ENCODE data around the gene MYO3B.
"Not testable (repeated sequence)": the region's sequence is repeated elsewhere in the genome, so short reads cannot be mapped to it uniquely, and the experiment has no call there.

Gene MYO3B

GRCh38 chr2:170208967-170209366, 31.0 kb downstream of the MYO3B start:
- no peak for DNase-seq (ENCODE audit: low spot score)

GRCh38 chr2:170212625-170213280, 34.8 kb downstream of the MYO3B start:
- no peak for DNase-seq (ENCODE audit: low spot score)

GRCh38 chr2:170213281-170213625, 35.3 kb downstream of the MYO3B start:
- DNase-seq (ENCODE audit: low spot score) = not testable (repeated sequence)

- DNase-seq (ENCODE audit: low spot score) = no peak
These were observed 35.7 kb downstream of the MYO3B start for GRCh38 chr2:170213651-170214050.

- no peak for DNase-seq (ENCODE audit: low spot score)
These were observed 36.5 kb downstream of the MYO3B start for GRCh38 chr2:170214309-170214948.

- no peak for DNase-seq (ENCODE audit: low spot score)
These were observed 37.1 kb downstream of the MYO3B start for GRCh38 chr2:170215021-170215420.

GRCh38 chr2:170216428-170216827, 38.5 kb downstream of the MYO3B start:
- no peak for DNase-seq (ENCODE audit: low spot score)

GRCh38 chr2:170216981-170217380, 39.0 kb downstream of the MYO3B start:
- DNase-seq (ENCODE audit: low spot score) = no peak

GRCh38 chr2:170217778-170218251, 39.9 kb downstream of the MYO3B start:
- no peak for DNase-seq (ENCODE audit: low spot score)

GRCh38 chr2:170218456-170218855, 40.5 kb downstream of the MYO3B start:
- DNase-seq (ENCODE audit: low spot score) = no peak

GRCh38 chr2:170218931-170219330, 41.0 kb downstream of the MYO3B start:
- DNase-seq (ENCODE audit: low spot score) = no peak

GRCh38 chr2:170221317-170222288, 43.7 kb downstream of the MYO3B start:
- no peak for DNase-seq (ENCODE audit: low spot score)

GRCh38 chr2:170222298-170222697, 44.4 kb downstream of the MYO3B start:
- DNase-seq (ENCODE audit: low spot score) = no peak

- no peak for DNase-seq (ENCODE audit: low spot score)
These were observed 44.9 kb downstream of the MYO3B start for GRCh38 chr2:170222842-170223241.

- DNase-seq (ENCODE audit: low spot score) = no peak
These were observed 46.8 kb downstream of the MYO3B start for GRCh38 chr2:170224692-170225294.

- no peak for DNase-seq (ENCODE audit: low spot score)
These were observed 48.3 kb downstream of the MYO3B start for GRCh38 chr2:170226216-170226615.

GRCh38 chr2:170227507-170227947, 49.6 kb downstream of the MYO3B start:
- no peak for DNase-seq (ENCODE audit: low spot score)

- DNase-seq (ENCODE audit: low spot score) = no peak
These were observed 50.0 kb downstream of the MYO3B start for GRCh38 chr2:170227951-170228350.

GRCh38 chr2:170228429-170228828, 50.5 kb downstream of the MYO3B start:
- DNase-seq (ENCODE audit: low spot score) = no peak

GRCh38 chr2:170229125-170229524, 51.2 kb downstream of the MYO3B start:
- no peak for DNase-seq (ENCODE audit: low spot score)

- no peak for DNase-seq (ENCODE audit: low spot score)
These were observed 51.8 kb downstream of the MYO3B start for GRCh38 chr2:170229744-170230143.
